K562 (cell line): ENCODE measurements around the gene PDE1A. TPM values are rescaled to one million over a fixed set of nuclear protein-coding genes. Genes with fewer than 3 reads are reported as not detected.

Experiments
- ATAC-seq: fragments of 200-7000 bp; cut with Tn5 transposase; 3 replicates; pipeline ENCODE4 v1.9.1; 2020; ENCODE audit warnings: moderate library complexity
- BruUV-seq: library from RNA; stranded (reverse); fragments of 400-500 nt; replicated peaks from 2 replicates; lab custom pipeline; 2021; lab: Mats Ljungman, UMichigan
- CTCF ChIA-PET: fragments of 300-600 bp; formaldehyde crosslinking; extraction: SDS; loops from one replicate; lab custom pipeline; 2021; ENCODE audit warnings: low intra/inter-chr PET ratio; lab: Yijun Ruan, JAX
- POLR2A ChIA-PET: fragments of 300-600, 350-650 bp; sonication (Branson Sonifier 250); formaldehyde crosslinking; extraction: SDS; loops from one replicate; lab custom pipeline; 2021; ENCODE audit warnings: antibody characterized with exemption, inconsistent platforms; lab: Yijun Ruan, JAX
- DNase-seq, 4 experiments: peaks; one replicate each; pipeline versions ENCODE4 v3.0.0 to v3.0.0-alpha.2; 2011 to 2018; ENCODE audit warnings: low spot score in 3 of 4, mixed read lengths in 3 of 4; ENCODE audit errors: extremely low read depth in 1 of 4
- FAIRE-seq: peaks from 2 replicates; lab custom pipeline; 2011; peaks lifted over from hg19 to GRCh38; lab: Jason Lieb, UNC
- H2AFZ ChIP-seq: 2 replicates; pipeline ENCODE4 v1.6.0; 2011; ENCODE audit warnings: low read depth, low read length, control low read depth, inconsistent platforms
- H3K27ac ChIP-seq: fragments of 200-600 bp; 3 replicates; pipeline ENCODE4 v1.8.0; 2011; ENCODE audit warnings: low read depth, mild to moderate bottlenecking, control low read depth, inconsistent platforms, low read length, moderate library complexity, mixed read lengths; ENCODE audit errors: extremely low read depth
- H3K27me3 ChIP-seq, 2 experiments: fragments of 300-600 bp in 1 of 2; 2 replicates in 1 of 2; 3 replicates in 1 of 2; pipeline versions ENCODE4 v1.6.0 to v1.8.0; 2011; ENCODE audit warnings: inconsistent platforms in 2 of 2, low read length in 2 of 2, mild to moderate bottlenecking in 1 of 2, mixed read lengths in 1 of 2, moderate library complexity in 1 of 2; ENCODE audit not compliant: control insufficient read depth in 2 of 2, insufficient read depth in 2 of 2
- H3K36me3 ChIP-seq: fragments of 300-600 bp; 3 replicates; pipeline ENCODE4 v1.8.0; 2011; ENCODE audit warnings: mild to moderate bottlenecking, low read length, inconsistent platforms; ENCODE audit not compliant: control insufficient read depth, insufficient read depth
- H3K4me1 ChIP-seq, 2 experiments: fragments of 200-600 bp in 1 of 2; replicated peaks in 1 of 2; 2 replicates in 1 of 2; 3 replicates in 1 of 2; pipeline versions ENCODE4 v1.5.1 to v1.8.0; 2011; ENCODE audit warnings: inconsistent platforms in 2 of 2, low read length in 2 of 2, mild to moderate bottlenecking in 1 of 2, mixed read lengths in 1 of 2, moderate library complexity in 1 of 2; ENCODE audit not compliant: control insufficient read depth in 2 of 2, insufficient read depth in 2 of 2
- H3K4me2 ChIP-seq: 2 replicates; pipeline ENCODE4 v1.6.1; 2011; ENCODE audit warnings: low read length, control low read depth, inconsistent platforms, mixed read lengths; ENCODE audit not compliant: insufficient read depth
- H3K4me3 ChIP-seq: fragments of 200-600 bp; sonication (generic), shearing (Covaris generic); 2 replicates; pipeline ENCODE4 v1.5.1; 2016; ENCODE audit warnings: control low read depth, inconsistent platforms
- H3K79me2 ChIP-seq: fragments of 200-600 bp; 3 replicates; pipeline ENCODE4 v1.8.0; 2011; ENCODE audit warnings: low read length, inconsistent platforms; ENCODE audit not compliant: control insufficient read depth, insufficient read depth
- H3K9ac ChIP-seq, 2 experiments: 2 replicates each; pipeline versions ENCODE4 v1.6.0 to v1.6.1; 2011; ENCODE audit warnings: low read depth in 2 of 2, low read length in 2 of 2, control low read depth in 1 of 2, inconsistent platforms in 1 of 2, mild to moderate bottlenecking in 1 of 2, mixed read lengths in 1 of 2; ENCODE audit not compliant: insufficient read depth in 1 of 2
- H3K9me1 ChIP-seq: one replicate; pipeline ENCODE4 v1.6.0; 2011; ENCODE audit warnings: inconsistent platforms, mild to moderate bottlenecking, low read length, moderate library complexity; ENCODE audit not compliant: control insufficient read depth, insufficient read depth
- H3K9me3 ChIP-seq: replicated peaks from 2 replicates; pipeline ENCODE4 v1.5.1; 2011; ENCODE audit warnings: low read depth, low read length, inconsistent platforms; ENCODE audit not compliant: control insufficient read depth, insufficient read depth
- H4K20me1 ChIP-seq: replicated peaks from 2 replicates; pipeline ENCODE4 v1.6.1; 2011; ENCODE audit warnings: low read length, inconsistent platforms, mixed read lengths; ENCODE audit not compliant: control insufficient read depth, insufficient read depth
- CREB3 ChIP-seq: fragments of 450-650 bp; conservative IDR thresholded peaks from 2 replicates; pipeline ENCODE4 v1.6.1; 2016; ENCODE audit warnings: missing genetic modification characterization, low read depth, mild to moderate bottlenecking, missing compliant biosample characterization, moderate library complexity
- HNRNPK ChIP-seq: fragments of 200-400 bp; formaldehyde crosslinking; IDR thresholded peaks from one replicate; pipeline ENCODE4 v1.6.1; 2018; ENCODE audit warnings: mild to moderate bottlenecking, low read depth, low read length; ENCODE audit not compliant: poor library complexity, severe bottlenecking
- ILF3 ChIP-seq: fragments of 450-650 bp; IDR thresholded peaks from 2 replicates; pipeline ENCODE4 v1.6.1; 2018; ENCODE audit warnings: antibody characterized with exemption, mild to moderate bottlenecking, moderate library complexity, borderline replicate concordance
- ILK ChIP-seq: fragments of 450-650 bp; IDR thresholded peaks from 2 replicates; pipeline ENCODE4 v1.6.1; 2016; ENCODE audit warnings: missing genetic modification characterization, low read depth, mild to moderate bottlenecking, missing compliant biosample characterization, moderate library complexity, borderline replicate concordance
- JUND ChIP-seq, 2 experiments: IDR thresholded peaks; 2 replicates in 1 of 2; 3 replicates in 1 of 2; pipeline ENCODE4 v1.6.1; 2011; ENCODE audit warnings: borderline replicate concordance in 2 of 2, low read depth in 2 of 2, low read length in 2 of 2, improper control_type of control experiment in 1 of 2, missing biosample characterization in 1 of 2, missing genetic modification characterization in 1 of 2, missing genetic modification reagents in 1 of 2
- MIER1 ChIP-seq: fragments of 450-650 bp; IDR thresholded peaks from 2 replicates; pipeline ENCODE4 v1.6.1; 2016; ENCODE audit warnings: antibody characterized with exemption, mild to moderate bottlenecking, low read depth
- MITF ChIP-seq: IDR thresholded peaks from 2 replicates; pipeline ENCODE4 v1.6.1; 2014; ENCODE audit warnings: antibody characterized with exemption
- SIRT6 ChIP-seq: IDR thresholded peaks from one replicate; pipeline ENCODE4 v1.6.1; 2012; ENCODE audit warnings: low read depth, mild to moderate bottlenecking, control low read depth, inconsistent platforms, low read length, moderate library complexity
- ZBTB17 ChIP-seq: fragments of 450-650 bp; formaldehyde crosslinking; IDR thresholded peaks from 2 replicates; pipeline ENCODE4 v1.4.0; 2020; ENCODE audit warnings: mild to moderate bottlenecking
- ZNF197 ChIP-seq: fragments of 200-800 bp; sonication (Bioruptor generic); IDR thresholded peaks from 2 replicates; pipeline ENCODE4 v1.6.1; 2016; ENCODE audit warnings: low read depth, missing genetic modification characterization, missing compliant biosample characterization
- ZNF212 ChIP-seq: fragments of 450-650 bp; formaldehyde crosslinking; IDR thresholded peaks from 2 replicates; pipeline ENCODE4 v1.4.0; 2020; ENCODE audit warnings: mild to moderate bottlenecking
- ZNF395 ChIP-seq: fragments of 200-800 bp; sonication (Bioruptor generic); IDR thresholded peaks from 2 replicates; pipeline ENCODE4 v1.6.1; 2017; ENCODE audit warnings: missing genetic modification characterization, missing compliant biosample characterization
- ZNF436 ChIP-seq: fragments of 250-450, 450-650 bp; sonication (Bioruptor Pico); formaldehyde crosslinking; IDR thresholded peaks from 2 replicates; pipeline ENCODE4 v1.7.0; 2020; ENCODE audit warnings: mild to moderate bottlenecking
- ZNF830 ChIP-seq: fragments of 250-450 bp; sonication (Bioruptor Pico); IDR thresholded peaks from 2 replicates; pipeline ENCODE4 v1.5.0; 2021; ENCODE audit warnings: mild to moderate bottlenecking
- WGBS: fragments of 100-300 bp; shearing (Covaris generic); methylation state at CpG from one replicate; pipeline ENCODE4 v1.1.6; 2016; ENCODE audit warnings: low coverage, mixed read lengths; ENCODE audit not compliant: insufficient coverage; ENCODE audit errors: missing lambda C conversion rate; 5-methylcytosine and 5-hydroxymethylcytosine counted together
- in situ Hi-C: fragments of 300-500 bp; cut with MboI; formaldehyde crosslinking; loops from 4 replicates; pipeline ENCODE4 v1.15.0; 2018; ENCODE audit warnings: inconsistent platforms, mixed read lengths
- intact Hi-C: fragments of 100-400 bp; cut with micrococcal nuclease; formaldehyde crosslinking; loops from 2 replicates; pipeline ENCODE4 v1.14.2; 2022
- polyA plus RNA-seq, 8 experiments: library from polyadenylated mRNA; depleted of rRNA in 4 of 8; stranded (reverse) in 5 of 8; unstranded in 3 of 8; fragments of >200 nt; fragmentation: Nextera tagmentation in 2 of 8; fragmentation: Illumina TruSeq in 1 of 8; extraction: Ambion mirVana in 2 of 8; extraction: Trizol in 1 of 8; gene quantifications; 2 replicates each; pipeline versions ENCODE4 v1.2.1 to v1.2.3, GENCODE V29; 2011 to 2014; ENCODE audit warnings: inconsistent platforms in 1 of 8, missing spikeins in 1 of 8
- total RNA-seq, 7 experiments: library from RNA; depleted of rRNA in 6 of 7; stranded (reverse); fragments of >200 nt in 6 of 7; fragmentation: Illumina TruSeq in 2 of 7; extraction: Trizol in 2 of 7; gene quantifications; 2 replicates each; pipeline versions ENCODE4 v1.2.1 to v1.2.3, GENCODE V29; 2011 to 2021; ENCODE audit warnings: low replicate concordance in 1 of 7
- TF ChIP-seq, protein P1 (sequence below), 2 experiments: fragments of 450-650 bp in 1 of 2; sonication (generic) in 1 of 2; formaldehyde crosslinking; conservative IDR thresholded peaks; 2 replicates each; pipeline versions ENCODE4 v1.4.0 to v1.8.1; 2020 to 2022; ENCODE audit warnings: mild to moderate bottlenecking in 1 of 2, missing genetic modification reagents in 1 of 2

The PDE1A gene
- total and polyA plus RNA-seq, 9 of the 15 experiments (the other 6 are each of a cell fraction or from before 2014, with no cell fraction given), result 0.14 to 0.91 (median 0.32) TPM

GRCh38 chr2:182098648-182099047 is 328.2 kb downstream of the PDE1A start:
- Histone ChIP-seq H3K4me3 (no peak overlapping the region), H2AFZ (no peak overlapping the region), H4K20me1 (no peaks in the 10 kb centered on the region), H3K27me3 (no peaks in the 10 kb centered on the region), H3K27ac (no peak overlapping the region), H3K9me3 (no peaks in the 10 kb centered on the region; the same call in 1 of the 2 replicates), H3K4me1 (no peaks in the 10 kb centered on the region), H3K4me2 (no peak overlapping the region), H3K79me2 (no peaks in the 10 kb centered on the region), H3K36me3 (no peaks in the 10 kb centered on the region), H3K9ac (no peak overlapping the region), H3K9me1 (no peaks in the 10 kb centered on the region)
- ATAC-seq (no peak), FAIRE-seq (no peak), DNase-seq (no peak)
- no peak for TF ChIP-seq ILK (tag)
- no peak for TF ChIP-seq MIER1
- no peak for TF ChIP-seq ZNF197 (CRISPR knock-in tag)
- TF ChIP-seq, protein P1, sequence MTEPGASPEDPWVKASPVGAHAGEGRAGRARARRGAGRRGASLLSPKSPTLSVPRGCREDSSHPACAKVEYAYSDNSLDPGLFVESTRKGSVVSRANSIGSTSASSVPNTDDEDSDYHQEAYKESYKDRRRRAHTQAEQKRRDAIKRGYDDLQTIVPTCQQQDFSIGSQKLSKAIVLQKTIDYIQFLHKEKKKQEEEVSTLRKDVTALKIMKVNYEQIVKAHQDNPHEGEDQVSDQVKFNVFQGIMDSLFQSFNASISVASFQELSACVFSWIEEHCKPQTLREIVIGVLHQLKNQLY (CRISPR knock-in tag; conservative IDR thresholded peaks at IDR 0.05), result no peak
- no peak for TF ChIP-seq HNRNPK
- no peak for TF ChIP-seq ZNF212 (CRISPR knock-in tag)
- no peak for TF ChIP-seq ZNF395 (CRISPR knock-in tag)
- no peak for TF ChIP-seq ILF3
- no peak for TF ChIP-seq ZBTB17 (CRISPR knock-in tag)
- no peak for TF ChIP-seq ZNF830 (CRISPR knock-in tag)
- TF ChIP-seq ZNF436 (CRISPR knock-in tag), result no peak
- no peak for TF ChIP-seq MITF
- no peak for TF ChIP-seq SIRT6
- no peak for TF ChIP-seq CREB3 (tag)
- TF ChIP-seq JUND (IDR thresholded peaks at IDR 0.05; ENCODE audit: borderline replicate concordance, low read depth, low read length), result no peak
- no peak for TF ChIP-seq JUND (tag; IDR thresholded peaks at IDR 0.05; ENCODE audit: borderline replicate concordance, low read depth, low read length)
- WGBS, result 0% methylated on average over 1 of the region's 1 CpG
- in situ Hi-C loops (no loop called here), intact Hi-C loops (no loop called here)
- CTCF ChIA-PET, result no interaction called here
- POLR2A ChIA-PET, result no interaction called here
- BruUV-seq, result no TSS peak
